ENCODE measurements around the gene TCTN1. TPM values are rescaled to one million over a fixed set of nuclear protein-coding genes. Genes with fewer than 3 reads are reported as not detected.

Gene TCTN1
- total and polyA plus RNA-seq, 9 of the 15 experiments (the other 6 are each of a cell fraction or from before 2014, with no cell fraction given) = 0.32 to 12.5 (median 4.0) TPM

- TF ChIP-seq ZNF143 (CRISPR knock-in tag; IDR thresholded peaks at IDR 0.05) = no peak
- peak in 1 of 2 experiments; percentile 8 for TF ChIP-seq AFF1 (IDR thresholded peaks at IDR 0.05; ENCODE audit: low read depth in 1 of 2, partially characterized antibody in 2 of 2)
- no peak for TF ChIP-seq YY1 (IDR thresholded peaks at IDR 0.05; ENCODE audit: borderline replicate concordance in 1 of 3, control insufficient read depth in 1 of 3, extremely low read depth in 1 of 3, insufficient read depth in 3 of 3, insufficient read length in 1 of 3, insufficient replicate concordance in 2 of 3, low read depth in 1 of 3, low read length in 2 of 3)
- 0 out of 2 replicates have a peak, but pooled peaks have one; percentile 46 for TF ChIP-seq ZNF592 (IDR thresholded peaks at IDR 0.05)
- no peak for TF ChIP-seq LCOR (CRISPR knock-in tag; IDR thresholded peaks at IDR 0.05)
- TF ChIP-seq TSC22D4 (tag; IDR thresholded peaks at IDR 0.05) = no peak
- TF ChIP-seq SIX5 (IDR thresholded peaks at IDR 0.05; ENCODE audit: borderline replicate concordance in 1 of 2, insufficient read depth in 1 of 2, low read depth in 1 of 2, low read length in 2 of 2) = no peak
- TF ChIP-seq MCM3 (IDR thresholded peaks at IDR 0.05) = no peak
- no peak for TF ChIP-seq CC2D1A (IDR thresholded peaks at IDR 0.05)
- TF ChIP-seq ZBTB8A (IDR thresholded peaks at IDR 0.05; ENCODE audit: partially characterized antibody) = no peak
- TF ChIP-seq IRF9 (tag; IDR thresholded peaks at IDR 0.05) = no peak
- no peak for TF ChIP-seq UBTF (IDR thresholded peaks at IDR 0.05; ENCODE audit: borderline replicate concordance in 1 of 2, low read depth in 2 of 2, low read length in 2 of 2)
Measured at GRCh38 chr12:110577864-110578693, 35.9 kb upstream of the TCTN1 start (continued).
